ENCODE data around the gene ADGRG3. TPM values are rescaled to one million over a fixed set of nuclear protein-coding genes. Genes with fewer than 3 reads are reported as not detected.

Gene ADGRG3
- total RNA-seq: 1 to 10 TPM in 2 of 3 donors, under 1 TPM in 1; 0.84 to 3.4 (median 1.8) TPM
- long read RNA-seq, donor 1, partial matches to known transcripts: 1 of 4 reads
- long read RNA-seq, donor 1, other reads (novel, unspliced or antisense): 3 of 4 reads
- long read RNA-seq, donor 2, partial matches to known transcripts: 0 of 3 reads
- long read RNA-seq, donor 2, other reads (novel, unspliced or antisense): 0 of 3 reads

- Histone ChIP-seq H3K9me3 (no peaks in the 10 kb centered on the region), H3K4me1 (ENCODE audit: low read depth) (no peaks in the 10 kb centered on the region), H3K4me3 (no peak within 1 kb of the TSS), H3K36me3 (ENCODE audit: low read depth) (no peaks in the 10 kb centered on the region)
- DNase-seq (no peak), ATAC-seq (no peak)
- TF ChIP-seq, protein P1, sequence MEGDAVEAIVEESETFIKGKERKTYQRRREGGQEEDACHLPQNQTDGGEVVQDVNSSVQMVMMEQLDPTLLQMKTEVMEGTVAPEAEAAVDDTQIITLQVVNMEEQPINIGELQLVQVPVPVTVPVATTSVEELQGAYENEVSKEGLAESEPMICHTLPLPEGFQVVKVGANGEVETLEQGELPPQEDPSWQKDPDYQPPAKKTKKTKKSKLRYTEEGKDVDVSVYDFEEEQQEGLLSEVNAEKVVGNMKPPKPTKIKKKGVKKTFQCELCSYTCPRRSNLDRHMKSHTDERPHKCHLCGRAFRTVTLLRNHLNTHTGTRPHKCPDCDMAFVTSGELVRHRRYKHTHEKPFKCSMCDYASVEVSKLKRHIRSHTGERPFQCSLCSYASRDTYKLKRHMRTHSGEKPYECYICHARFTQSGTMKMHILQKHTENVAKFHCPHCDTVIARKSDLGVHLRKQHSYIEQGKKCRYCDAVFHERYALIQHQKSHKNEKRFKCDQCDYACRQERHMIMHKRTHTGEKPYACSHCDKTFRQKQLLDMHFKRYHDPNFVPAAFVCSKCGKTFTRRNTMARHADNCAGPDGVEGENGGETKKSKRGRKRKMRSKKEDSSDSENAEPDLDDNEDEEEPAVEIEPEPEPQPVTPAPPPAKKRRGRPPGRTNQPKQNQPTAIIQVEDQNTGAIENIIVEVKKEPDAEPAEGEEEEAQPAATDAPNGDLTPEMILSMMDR (IDR thresholded peaks at IDR 0.05): no peak
- intact Hi-C loops (cut with DNase I, micrococcal nuclease): no loop called here
These were observed at the start of gene ADGRG3 for GRCh38 chr16:57668263-57668571. Gene ADGRG3 (plus strand): TSS chr16:57668306. CDS start chr16:57668348, 42 bp downstream.

DNA sequence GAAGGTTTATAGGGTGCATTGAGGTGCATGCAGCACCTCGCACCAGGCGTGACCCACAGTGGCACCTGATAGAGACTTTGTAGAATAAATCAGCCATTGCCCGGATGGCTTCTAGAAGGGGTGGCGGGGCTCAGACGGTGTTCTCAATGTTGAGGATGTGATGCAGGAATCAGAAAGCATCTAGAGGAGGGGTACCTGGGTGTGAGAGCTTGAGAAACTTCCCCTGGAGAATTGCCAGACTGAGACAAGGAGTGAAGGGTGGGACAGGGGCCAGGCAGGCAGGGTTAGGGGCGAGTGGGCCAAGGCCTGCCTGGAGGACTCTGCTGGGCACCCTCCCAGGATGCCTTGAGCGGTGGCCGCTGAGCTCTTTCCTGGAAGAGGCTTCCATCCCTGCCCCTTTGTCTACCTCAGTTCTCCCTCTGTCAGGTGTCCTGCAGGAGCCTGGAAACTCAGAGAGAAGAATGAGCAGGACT, 48.9 kb upstream of the ADGRG3 start:
- no peak overlapping the region for H3K4me3 ChIP-seq
- H3K36me3 ChIP-seq (ENCODE audit: low read depth): no peaks in the 10 kb centered on the region
- no peak for ATAC-seq
- TF ChIP-seq, protein P1 (IDR thresholded peaks at IDR 0.05): no peak
- no peak for DNase-seq
- H3K4me1 ChIP-seq (ENCODE audit: low read depth): peaks cover 27% of the 10 kb centered on the region
- intact Hi-C loops (cut with DNase I, micrococcal nuclease): no loop called here
- H3K9me3 ChIP-seq: no peaks in the 10 kb centered on the region

- DNase-seq: peak; percentile 88 to 91 (median 90)
- intact Hi-C loops (cut with DNase I, micrococcal nuclease): no loop called here
- TF ChIP-seq, protein P1 (IDR thresholded peaks at IDR 0.05): no peak
- H3K9me3 ChIP-seq: no peaks in the 10 kb centered on the region
- H3K4me3 ChIP-seq: peak overlapping the region; percentile 9
- peaks cover 27% of the 10 kb centered on the region for H3K4me1 ChIP-seq (ENCODE audit: low read depth)
- peak; percentile 89 for ATAC-seq
- H3K36me3 ChIP-seq (ENCODE audit: low read depth): no peaks in the 10 kb centered on the region
These were observed 48.3 kb upstream of the ADGRG3 start for GRCh38 chr16:57619606-57620334.

DNA sequence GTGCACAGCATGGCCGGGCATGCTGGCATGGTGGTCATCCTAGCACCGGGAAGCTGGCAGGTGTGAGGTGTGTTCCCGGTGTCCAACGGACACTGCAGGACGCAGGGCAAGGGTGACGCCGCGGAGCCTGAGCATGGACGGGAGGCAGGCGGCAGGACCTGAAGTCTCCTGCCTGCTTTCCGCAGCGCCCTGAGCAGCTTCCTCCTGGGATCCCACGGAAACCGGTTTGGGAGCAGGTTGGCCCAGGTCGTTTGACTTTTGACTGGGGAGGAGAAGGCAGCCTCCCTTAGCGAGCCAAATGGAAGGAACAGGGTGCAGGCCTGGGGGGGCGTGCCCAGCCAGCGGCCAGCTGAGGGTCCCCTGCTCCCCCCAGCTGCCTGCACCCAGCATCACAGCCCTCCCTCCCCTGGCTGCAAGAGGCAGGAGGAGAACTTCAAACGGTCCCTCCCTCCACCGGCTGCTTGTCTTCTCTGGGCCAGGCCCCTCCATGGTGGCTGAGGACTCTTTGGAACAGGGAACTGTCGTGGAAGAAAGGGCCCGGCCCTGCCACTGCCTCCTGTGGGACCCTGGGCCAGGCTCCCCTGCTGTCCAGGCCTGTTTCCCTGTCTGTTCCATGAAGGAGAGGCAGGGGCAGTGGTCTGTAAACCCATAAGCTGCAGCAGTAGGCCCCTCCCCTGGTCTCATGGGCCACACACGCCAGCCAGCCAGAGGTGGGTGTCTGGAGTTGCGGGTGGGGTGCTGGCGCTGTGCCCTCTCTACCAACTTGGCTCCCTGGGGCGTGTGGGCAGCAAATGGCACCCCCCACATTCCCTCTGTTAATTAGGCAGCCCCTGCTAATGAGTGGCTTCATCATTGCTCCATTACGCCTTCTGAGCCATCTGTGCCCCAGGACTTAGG, 47.5 kb upstream of the ADGRG3 start:
- H3K4me1 ChIP-seq (ENCODE audit: low read depth): peaks cover 27% of the 10 kb centered on the region
- peak overlapping the region; percentile 9 for H3K4me3 ChIP-seq
- intact Hi-C loops (cut with DNase I, micrococcal nuclease): no loop called here
- no peaks in the 10 kb centered on the region for H3K9me3 ChIP-seq
- TF ChIP-seq, protein P1 (IDR thresholded peaks at IDR 0.05): no peak
- ATAC-seq (peak; percentile 54), DNase-seq (peak; percentile 62 to 80 (median 79))
- H3K36me3 ChIP-seq (ENCODE audit: low read depth): no peaks in the 10 kb centered on the region

DNA sequence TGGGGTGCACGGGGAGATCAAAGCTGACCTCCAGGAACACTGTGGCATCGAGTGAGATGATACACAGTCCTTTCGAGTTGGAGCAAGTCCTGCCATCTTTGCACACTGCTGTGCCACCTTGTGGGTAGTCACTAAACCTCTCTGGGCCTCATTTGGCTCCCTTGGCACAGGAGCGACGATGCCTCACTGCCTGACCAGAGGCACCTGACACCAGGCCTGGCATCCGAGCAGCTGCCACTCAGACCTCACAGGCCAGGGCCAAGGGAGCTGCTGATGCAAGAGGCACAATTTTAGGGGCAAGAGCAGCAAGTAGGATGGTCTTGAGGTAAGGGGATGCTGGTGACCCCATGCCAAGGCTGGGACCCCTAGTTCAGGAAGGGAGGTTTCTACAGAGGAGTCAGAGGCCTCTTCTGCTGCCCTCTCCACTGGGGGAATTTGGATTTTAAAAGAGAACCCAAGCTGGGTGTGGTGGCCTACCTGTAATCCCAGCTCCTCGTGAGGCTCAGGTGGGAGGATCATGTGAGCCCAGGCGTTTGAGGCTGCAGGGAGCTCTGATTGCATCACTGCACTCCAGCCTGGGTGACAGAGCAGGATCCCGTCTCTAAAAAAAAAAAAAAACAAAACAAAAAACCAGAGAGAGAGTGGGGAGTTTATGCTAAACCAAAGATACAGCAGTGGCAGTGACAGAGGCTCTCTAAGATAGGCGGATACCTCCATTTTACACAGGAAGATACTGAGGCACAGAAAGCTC, 46.4 kb upstream of the ADGRG3 start:
- H3K36me3 ChIP-seq (ENCODE audit: low read depth): no peaks in the 10 kb centered on the region
- no peak overlapping the region for H3K4me3 ChIP-seq
- intact Hi-C loops (cut with DNase I, micrococcal nuclease): no loop called here
- peaks cover 25% of the 10 kb centered on the region for H3K4me1 ChIP-seq (ENCODE audit: low read depth)
- no peak for ATAC-seq
- H3K9me3 ChIP-seq: no peaks in the 10 kb centered on the region
- DNase-seq: peak in 2 of 3 donors; percentile 35 to 55
- TF ChIP-seq, protein P1 (IDR thresholded peaks at IDR 0.05): no peak
